ENCODE results near the gene KLF16. TPM values are rescaled to one million over a fixed set of nuclear protein-coding genes. Genes with fewer than 3 reads are reported as not detected.

KLF16 gene
- total RNA-seq, 1 donor from 2014 or later: 5.3 TPM

- H3K27me3 ChIP-seq (ENCODE audit: control insufficient read depth, insufficient read depth, low read length): no peaks in the 10 kb centered on the region
- FAIRE-seq (no peak), DNase-seq (ENCODE audit: low read depth) (no peak)
- TF ChIP-seq CTCF (IDR thresholded peaks at IDR 0.05; ENCODE audit: insufficient read depth, low read length, severe bottlenecking): no peak
- H3K36me3 ChIP-seq (ENCODE audit: control insufficient read depth, insufficient read depth, low read length): peaks cover 2% of the 10 kb centered on the region
- no peak overlapping the region for H3K4me3 ChIP-seq (ENCODE audit: low read depth, low read length)
Observed at GRCh38 chr19:1854542-1855039, 8.8 kb downstream of the KLF16 start.

- DNase-seq (ENCODE audit: low read depth): no peak
- no peak for FAIRE-seq
- no peak for TF ChIP-seq CTCF (IDR thresholded peaks at IDR 0.05; ENCODE audit: insufficient read depth, low read length, severe bottlenecking)
- no peaks in the 10 kb centered on the region for H3K27me3 ChIP-seq (ENCODE audit: control insufficient read depth, insufficient read depth, low read length)
- H3K36me3 ChIP-seq (ENCODE audit: control insufficient read depth, insufficient read depth, low read length): peaks cover 2% of the 10 kb centered on the region
- no peak overlapping the region for H3K4me3 ChIP-seq (ENCODE audit: low read depth, low read length)
Observed at GRCh38 chr19:1854039-1854541, 9.3 kb downstream of the KLF16 start.

- FAIRE-seq (no peak), DNase-seq (ENCODE audit: low read depth) (peak; percentile 64)
- peak; percentile 96 for TF ChIP-seq CTCF (IDR thresholded peaks at IDR 0.05; ENCODE audit: insufficient read depth, low read length, severe bottlenecking)
- no peaks in the 10 kb centered on the region for H3K27me3 ChIP-seq (ENCODE audit: control insufficient read depth, insufficient read depth, low read length)
- no peak overlapping the region for H3K4me3 ChIP-seq (ENCODE audit: low read depth, low read length)
- peaks cover 2% of the 10 kb centered on the region for H3K36me3 ChIP-seq (ENCODE audit: control insufficient read depth, insufficient read depth, low read length)
Observed at GRCh38 chr19:1853295-1854038, 9.9 kb downstream of the KLF16 start.

- FAIRE-seq (no peak), DNase-seq (ENCODE audit: low read depth) (no peak)
- Histone ChIP-seq H3K4me3 (ENCODE audit: low read depth, low read length) (no peak overlapping the region), H3K36me3 (ENCODE audit: control insufficient read depth, insufficient read depth, low read length) (peaks cover 2% of the 10 kb centered on the region), H3K27me3 (ENCODE audit: control insufficient read depth, insufficient read depth, low read length) (no peaks in the 10 kb centered on the region)
- no peak for TF ChIP-seq CTCF (IDR thresholded peaks at IDR 0.05; ENCODE audit: insufficient read depth, low read length, severe bottlenecking)
Observed at GRCh38 chr19:1852581-1853128, 10.7 kb downstream of the KLF16 start.

- no peak overlapping the region for H3K4me3 ChIP-seq (ENCODE audit: low read depth, low read length)
- DNase-seq (ENCODE audit: low read depth): no peak
- TF ChIP-seq CTCF (IDR thresholded peaks at IDR 0.05; ENCODE audit: insufficient read depth, low read length, severe bottlenecking): no peak
- no peak for FAIRE-seq
- H3K36me3 ChIP-seq (ENCODE audit: control insufficient read depth, insufficient read depth, low read length): peaks cover 2% of the 10 kb centered on the region
- H3K27me3 ChIP-seq (ENCODE audit: control insufficient read depth, insufficient read depth, low read length): no peaks in the 10 kb centered on the region
Observed at GRCh38 chr19:1851654-1852580, 11.5 kb downstream of the KLF16 start.

All from bronchial epithelial cell (primary cell).